NCI-H1417 treated with DMSO at 0.1 percent for 48 hours (cell line): ENCODE results near the gene PRRT3.
"Not testable (repeated sequence)": the region's sequence is repeated elsewhere in the genome, so short reads cannot be mapped to it uniquely, and the experiment has no call there.

Source experiments
- DNase-seq: peaks from one replicate; lab custom pipeline; 2025; lab: John Stamatoyannopoulos, UW

PRRT3 gene

DNA sequence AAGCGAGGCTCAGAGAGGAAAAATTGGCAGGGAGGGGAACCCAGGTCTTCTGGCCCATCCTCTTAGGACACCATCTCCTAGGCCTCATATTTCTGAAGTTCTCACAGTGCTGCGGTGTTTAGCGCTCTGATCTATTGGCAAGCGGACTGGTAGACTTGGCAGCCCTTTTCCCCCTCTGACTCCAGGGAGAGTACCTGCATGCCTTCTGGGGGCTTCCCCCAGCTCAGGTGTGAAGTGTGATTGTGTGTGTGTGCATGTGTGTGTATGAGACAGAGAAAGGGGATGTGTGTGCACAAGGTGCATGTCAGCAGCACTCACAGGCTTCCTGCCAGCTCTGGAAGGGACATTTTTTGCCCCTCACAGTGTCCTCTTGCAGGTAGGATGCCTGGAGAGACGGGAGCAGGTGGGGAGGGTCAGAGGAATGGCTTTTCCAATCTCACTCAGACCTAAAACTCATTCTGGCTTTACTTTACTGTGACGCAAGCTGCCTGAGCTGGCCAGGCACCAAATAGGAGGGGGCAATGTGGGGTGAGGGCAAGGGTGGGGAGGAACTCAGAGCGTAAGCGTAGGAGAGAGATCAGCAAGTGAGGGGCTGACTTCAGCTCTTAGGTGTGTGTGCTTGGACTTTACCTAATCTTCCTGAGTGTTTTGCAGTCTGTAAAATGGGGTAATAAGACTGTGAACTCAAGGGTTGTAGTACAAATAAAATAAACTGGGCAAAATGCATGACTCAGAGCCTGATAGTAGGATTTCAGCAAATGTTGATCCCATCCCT lies 53.6 kb downstream of the PRRT3 start:
- no peak for DNase-seq

DNA sequence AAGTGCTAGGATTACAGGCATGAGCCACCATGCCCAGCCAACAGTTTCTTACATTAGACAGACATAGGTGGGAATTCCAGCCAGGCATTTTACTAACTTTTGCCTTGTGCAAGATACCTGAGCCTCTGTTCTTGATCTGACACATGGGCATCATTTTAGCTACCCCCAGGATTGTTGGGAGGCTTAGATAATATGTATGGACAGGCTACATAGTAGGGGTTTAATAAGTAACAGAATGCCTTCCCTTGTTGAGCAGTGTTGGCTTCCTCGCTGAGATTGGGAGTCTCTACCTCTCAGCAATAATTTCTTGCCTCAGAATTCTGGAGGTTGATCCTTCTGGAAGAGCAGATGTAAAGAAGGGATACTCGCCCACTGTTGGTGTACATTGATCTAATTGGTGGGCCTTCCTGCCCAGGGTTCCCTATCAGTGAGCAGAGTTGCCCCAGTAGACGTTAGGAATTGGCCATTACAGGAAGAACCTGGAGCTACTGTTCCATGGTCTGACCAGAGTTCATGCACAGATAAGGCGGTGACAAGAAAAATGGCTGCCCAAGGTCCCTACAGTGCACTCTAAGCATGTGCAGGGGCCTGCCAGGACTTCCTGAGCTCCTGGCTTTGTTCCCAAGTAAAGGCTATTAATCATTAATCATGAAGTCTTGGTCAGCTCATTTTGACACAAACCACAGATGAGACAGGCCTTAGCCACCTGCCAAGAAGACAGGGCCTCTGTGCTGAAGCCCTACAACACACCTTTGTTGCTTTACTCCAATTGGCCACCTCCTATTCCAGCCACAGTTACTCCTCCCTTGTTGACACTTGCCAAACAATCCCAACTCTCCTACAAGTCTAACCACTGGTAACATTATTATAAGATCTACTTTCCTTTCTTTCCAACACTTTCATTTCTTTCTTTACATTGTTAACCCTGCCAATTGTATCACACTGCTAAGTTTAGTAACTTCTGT lies 54.5 kb downstream of the PRRT3 start:
- no peak for DNase-seq

DNA sequence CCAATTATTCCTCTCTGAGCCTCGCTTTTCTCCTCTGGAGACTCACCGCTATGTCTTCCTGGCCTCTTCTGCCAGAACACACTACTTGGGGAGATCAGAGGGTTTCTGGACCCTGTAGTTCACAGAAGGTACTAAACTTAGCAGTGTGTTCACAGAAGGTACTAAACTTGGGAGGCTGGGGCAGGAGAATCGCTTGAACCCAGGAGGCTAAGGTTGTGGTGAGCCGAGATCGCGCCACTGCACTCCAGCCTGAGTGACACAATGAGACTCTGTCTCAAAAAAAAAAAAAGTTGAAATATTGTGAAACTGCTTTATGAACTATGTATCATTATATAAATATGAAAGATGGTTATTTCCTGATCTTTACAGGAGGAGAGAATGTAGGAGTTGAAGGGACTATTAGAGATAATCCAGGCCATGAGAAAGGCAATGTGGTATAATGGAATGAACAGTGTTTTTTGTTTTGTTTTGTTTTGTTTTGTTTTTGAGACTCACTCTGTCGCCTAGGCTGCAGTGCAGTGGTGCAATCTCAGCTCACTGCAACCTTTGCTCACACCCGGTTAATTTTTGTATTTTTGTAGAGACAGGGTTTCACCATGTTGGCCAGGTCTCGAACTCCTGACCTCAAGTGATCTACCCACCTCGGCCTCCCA lies 55.3 kb downstream of the PRRT3 start:
- DNase-seq = not testable (repeated sequence)

DNA sequence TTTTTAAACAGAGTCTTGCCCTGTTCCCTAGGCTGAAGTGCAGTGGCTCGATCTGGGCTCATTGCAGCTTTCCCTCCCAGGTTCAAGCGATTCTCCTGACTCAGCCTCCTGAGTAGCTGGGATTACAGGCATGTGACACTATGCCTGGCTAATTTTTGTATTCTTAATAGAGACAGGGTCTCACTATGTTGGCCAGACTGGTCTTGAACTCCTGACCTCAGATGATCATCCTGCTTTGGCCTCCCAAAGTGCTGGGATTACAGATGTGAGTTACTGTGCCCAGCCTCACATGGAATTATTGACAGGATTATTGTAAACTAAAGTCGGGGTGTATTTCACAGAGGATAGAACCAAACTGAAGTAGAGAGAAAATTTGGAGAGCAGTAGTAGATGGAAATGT lies 56.5 kb downstream of the PRRT3 start:
- DNase-seq = not testable (repeated sequence)
